KG1 (cell line): ENCODE results near the gene HAPLN3.

Experiments
- DNase-seq: peaks from one replicate; lab custom pipeline; 2025; lab: John Stamatoyannopoulos, UW

HAPLN3 gene

DNA sequence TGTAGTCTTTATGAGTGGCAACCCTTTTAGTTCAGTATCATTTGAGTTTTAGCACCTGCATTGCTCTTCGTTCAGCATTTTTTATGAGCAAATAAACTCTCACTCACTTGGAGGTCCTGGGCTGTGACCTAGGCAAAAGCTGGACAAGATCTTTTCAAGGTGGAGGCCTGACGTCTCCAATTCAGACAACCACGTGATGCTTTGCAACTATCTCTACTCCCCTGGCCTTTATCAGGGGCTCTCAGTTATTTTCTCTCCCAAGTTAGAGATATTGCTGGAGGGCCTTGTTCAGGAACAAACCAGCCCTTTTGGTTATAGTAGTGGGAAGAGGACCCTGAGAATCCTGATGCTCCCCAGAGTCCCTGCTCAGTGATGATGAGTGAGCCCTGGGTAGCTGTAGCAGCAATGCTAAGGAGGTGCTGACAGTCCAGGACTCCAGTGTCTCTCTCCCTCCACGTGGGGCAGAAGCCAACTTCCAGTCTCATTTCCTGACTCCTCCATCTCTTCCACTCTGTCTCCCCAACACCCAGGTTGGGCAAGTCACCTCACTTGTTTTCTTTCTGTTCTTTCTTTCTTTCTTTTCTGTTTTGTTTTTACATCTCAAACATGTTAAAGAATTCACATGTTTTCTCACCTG, 30.4 kb downstream of the HAPLN3 start:
- no peak for DNase-seq

DNA sequence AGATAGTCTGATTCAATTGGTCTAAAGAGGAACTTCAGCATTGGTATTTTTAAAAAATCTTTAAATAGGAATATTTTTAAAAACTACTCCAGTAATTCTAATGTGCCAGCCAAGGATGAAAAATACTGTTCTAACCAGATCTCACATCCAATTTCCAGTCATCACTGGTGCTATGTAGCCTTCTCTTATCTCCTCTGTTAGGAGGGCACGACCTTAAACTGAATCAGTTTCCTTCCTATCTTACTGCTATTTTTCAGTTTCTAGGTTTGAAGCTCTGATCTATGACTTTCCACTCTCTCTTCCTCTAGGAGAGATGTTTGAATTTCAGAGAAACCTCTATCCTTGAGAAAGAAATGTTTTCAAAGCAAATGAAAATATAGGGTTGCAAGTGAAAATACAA, 31.9 kb downstream of the HAPLN3 start:
- no peak for DNase-seq

DNA sequence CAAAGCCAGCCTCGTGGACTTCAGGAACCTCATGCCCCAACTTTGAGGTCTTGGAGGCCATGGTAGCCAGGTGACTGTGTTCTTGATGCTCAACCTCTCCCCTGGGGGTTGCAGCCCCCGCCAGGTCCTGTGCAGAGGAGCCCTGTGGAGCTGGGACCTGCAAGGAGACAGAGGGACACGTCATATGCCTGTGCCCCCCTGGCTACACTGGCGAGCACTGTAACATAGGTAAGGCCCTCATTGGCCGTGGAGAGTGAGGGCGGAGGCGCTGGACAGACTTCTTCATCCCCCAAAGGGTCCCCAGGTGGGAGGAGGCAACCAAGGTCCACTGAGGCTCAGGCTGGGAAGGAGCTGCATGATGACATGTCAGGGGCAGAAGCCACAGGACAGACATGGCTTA, 35.1 kb downstream of the HAPLN3 start:
- no peak for DNase-seq

DNA sequence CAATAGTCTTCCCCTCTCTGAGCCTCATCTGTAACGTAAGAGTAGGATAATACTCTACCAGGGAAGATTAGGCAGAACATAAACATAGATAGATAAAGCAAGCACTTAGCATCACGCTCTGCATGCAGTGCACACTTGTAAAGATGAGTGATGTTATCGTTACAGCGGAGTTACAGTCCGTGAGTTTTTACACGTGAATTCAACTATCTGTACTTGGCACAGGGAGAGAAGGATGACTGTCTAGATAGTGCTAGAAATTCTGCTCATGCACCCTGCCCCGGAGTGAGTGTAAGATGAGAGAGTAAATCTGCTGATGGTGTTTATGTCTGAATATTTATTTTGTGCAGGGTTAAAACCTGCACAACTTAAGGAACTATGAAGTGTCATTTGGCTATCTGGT, 35.8 kb downstream of the HAPLN3 start:
- no peak for DNase-seq

DNA sequence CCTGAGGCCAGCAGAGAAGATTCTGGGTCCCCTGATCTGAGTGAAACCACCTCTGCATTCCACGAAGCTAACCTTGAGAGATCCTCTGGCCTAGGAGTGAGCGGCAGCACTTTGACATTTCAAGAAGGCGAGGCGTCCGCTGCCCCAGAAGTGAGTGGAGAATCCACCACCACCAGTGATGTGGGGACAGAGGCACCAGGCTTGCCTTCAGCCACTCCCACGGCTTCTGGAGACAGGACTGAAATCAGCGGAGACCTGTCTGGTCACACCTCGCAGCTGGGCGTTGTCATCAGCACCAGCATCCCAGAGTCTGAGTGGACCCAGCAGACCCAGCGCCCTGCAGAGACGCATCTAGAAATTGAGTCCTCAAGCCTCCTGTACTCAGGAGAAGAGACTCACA, 36.4 kb downstream of the HAPLN3 start:
- no peak for DNase-seq

DNA sequence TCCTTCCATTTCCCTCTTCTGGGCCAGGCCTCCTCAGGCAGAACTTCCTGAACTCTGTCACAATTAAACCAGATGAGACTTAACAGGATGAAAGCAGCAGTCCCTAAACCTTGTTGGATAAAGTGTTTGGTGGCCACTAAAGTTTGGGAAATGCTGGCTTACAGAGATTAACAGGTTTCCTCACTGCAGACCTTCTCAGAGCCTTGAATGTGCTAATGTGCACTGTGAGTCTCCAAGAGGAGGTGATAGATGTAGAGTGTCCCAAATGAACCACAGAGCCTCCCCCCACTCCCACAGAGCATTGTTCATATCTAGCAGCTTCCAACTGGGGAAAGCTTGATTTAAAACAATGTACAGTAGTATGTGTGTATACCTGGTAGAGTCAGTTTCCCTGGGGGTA, 42.9 kb downstream of the HAPLN3 start:
- DNase-seq = no peak

DNA sequence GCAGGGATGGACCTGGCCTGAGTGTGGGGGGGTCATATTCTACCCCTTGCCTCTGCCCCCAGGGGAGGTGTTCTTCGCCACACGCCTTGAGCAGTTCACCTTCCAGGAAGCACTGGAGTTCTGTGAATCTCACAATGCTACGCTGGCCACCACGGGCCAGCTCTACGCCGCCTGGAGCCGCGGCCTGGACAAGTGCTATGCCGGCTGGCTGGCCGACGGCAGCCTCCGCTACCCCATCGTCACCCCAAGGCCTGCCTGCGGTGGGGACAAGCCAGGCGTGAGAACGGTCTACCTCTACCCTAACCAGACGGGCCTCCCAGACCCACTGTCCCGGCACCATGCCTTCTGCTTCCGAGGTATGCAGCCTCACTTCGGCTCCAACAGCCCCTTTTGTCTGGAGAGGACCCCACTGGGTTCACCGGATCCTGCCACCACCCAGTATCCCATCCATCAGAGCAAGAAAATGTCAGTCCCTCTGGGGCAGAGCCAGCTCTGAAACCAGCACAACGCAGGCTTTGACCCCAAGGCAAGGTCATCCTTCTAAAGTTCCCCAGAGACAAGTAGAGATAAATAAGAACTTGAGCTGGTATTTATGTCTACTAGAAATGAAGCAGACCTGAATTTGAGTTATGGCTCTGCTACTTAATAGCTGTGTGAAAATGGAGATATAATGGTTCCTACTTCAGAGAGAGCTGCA, 45.8 kb downstream of the HAPLN3 start:
- no peak for DNase-seq

DNA sequence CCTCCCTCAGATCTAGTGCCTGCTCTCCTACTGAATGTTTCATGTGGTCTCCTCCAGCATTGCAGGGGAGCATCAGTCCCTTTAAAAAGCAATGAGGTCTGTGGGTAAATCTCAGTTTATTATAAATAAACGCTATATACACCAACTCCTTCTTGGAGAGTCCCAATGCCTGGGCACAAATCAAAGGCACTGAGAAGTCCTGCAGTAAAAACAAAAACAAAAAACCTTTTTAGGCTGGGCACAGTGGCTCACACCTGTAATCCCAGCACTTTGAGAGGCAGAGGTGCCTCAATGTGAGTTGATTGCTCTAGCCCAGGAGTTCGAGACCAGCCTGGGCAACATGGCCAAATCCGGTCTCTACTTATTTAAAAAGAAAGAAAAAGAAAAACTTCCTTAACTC, 47.1 kb downstream of the HAPLN3 start:
- DNase-seq = no peak

DNA sequence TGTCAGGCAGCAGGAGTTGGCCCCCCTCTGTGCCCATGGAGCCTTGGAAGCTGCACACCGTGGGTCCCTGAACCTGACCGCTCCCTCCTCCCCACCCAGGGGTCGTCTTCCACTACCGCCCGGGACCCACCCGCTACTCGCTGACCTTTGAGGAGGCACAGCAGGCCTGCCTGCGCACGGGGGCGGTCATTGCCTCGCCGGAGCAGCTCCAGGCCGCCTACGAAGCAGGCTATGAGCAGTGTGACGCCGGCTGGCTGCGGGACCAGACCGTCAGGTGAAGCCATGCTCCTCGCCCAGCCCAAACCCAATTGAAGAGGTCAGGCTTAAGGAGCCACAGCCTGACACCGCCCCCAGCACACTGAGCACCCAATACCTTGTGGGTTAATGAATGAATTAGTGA, 48.2 kb downstream of the HAPLN3 start:
- DNase-seq = no peak

DNA sequence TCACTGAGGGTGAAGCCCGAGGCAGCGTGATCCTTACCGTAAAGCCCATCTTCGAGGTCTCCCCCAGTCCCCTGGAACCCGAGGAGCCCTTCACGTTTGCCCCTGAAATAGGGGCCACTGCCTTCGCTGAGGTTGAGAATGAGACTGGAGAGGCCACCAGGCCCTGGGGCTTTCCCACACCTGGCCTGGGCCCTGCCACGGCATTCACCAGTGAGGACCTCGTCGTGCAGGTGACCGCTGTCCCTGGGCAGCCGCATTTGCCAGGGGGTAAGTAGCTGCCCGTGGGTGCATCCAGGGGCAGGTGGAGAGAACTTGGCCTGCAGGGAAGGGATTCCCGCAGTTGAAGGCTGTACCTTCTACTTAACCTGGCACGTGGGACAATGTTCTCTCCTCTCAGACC, 49.7 kb downstream of the HAPLN3 start:
- DNase-seq = no peak

DNA sequence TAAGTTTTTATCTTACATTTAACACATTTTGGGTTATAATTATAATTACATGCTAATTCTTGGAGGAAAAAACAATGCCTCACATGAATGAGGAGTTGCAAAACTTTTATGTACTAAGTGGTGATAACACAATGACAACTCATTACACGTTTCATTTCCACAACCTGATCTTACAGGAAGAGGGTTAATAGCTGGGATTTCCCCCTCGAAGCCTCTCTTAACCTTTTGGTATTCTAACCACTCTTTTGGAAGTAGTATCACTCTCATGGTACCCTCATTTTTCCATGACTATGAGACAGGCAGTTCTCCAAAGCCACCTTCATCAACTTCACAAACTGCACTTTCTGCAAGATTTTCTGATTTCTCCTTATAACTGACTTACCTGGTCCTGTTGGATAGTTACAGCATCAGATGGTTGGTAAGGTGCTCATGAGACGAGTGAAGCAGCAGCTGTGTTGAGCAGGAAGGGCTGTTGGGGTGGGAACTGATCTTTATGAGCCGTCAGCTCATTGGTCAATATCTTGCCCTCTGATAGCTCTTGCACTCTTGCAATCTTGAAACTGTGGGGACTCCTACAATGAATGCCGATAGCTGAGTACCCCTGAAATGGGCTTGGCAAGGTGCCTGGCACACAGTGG, 50.5 kb downstream of the HAPLN3 start:
- no peak for DNase-seq

DNA sequence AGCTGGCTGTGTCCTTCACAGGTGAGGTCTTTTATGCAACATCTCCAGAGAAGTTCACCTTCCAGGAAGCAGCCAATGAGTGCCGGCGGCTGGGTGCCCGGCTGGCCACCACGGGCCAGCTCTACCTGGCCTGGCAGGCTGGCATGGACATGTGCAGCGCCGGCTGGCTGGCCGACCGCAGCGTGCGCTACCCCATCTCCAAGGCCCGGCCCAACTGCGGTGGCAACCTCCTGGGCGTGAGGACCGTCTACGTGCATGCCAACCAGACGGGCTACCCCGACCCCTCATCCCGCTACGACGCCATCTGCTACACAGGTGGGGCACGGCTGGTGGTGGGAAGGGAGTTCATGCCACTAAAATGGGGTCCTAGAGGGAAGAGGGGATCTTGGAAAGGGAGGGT, 52.0 kb downstream of the HAPLN3 start:
- no peak for DNase-seq

DNA sequence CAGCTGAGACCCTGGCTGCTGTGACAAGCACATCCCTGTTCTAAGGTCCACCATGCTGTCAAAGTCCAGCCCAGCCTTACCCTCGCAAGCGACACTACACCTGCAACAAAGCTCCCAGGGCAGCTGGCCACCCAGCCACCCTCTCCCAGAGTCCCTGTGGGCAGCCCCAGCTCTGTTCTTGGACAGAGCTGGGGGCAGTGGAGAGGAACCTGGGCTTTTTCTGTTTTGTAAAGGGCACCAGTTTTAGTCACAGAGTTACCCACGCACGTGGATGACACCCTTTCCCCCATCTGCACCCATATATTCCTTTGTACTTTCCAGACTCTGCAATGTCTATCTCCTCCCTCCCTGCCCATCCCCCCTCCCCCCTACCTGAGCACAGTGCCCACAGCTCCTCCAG, 53.2 kb downstream of the HAPLN3 start:
- no peak for DNase-seq

DNA sequence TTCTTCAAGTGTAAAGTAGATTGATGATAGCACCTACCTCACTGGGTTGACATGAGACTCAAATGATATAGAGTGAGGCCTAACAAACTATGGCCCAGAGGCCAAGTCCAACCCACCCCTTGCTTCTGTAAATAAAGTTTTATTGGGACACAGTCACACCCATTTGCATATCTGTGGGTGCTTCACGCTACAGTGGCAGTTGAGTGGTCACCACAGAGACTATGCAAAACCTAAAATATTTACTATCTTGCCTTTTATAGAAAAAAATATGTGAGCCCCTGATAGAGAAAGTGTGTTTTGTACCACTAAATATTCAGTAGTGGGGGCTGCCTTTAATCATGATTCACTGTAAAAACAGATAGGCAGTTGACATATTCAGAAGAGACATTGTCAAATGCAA, 54.1 kb downstream of the HAPLN3 start:
- DNase-seq = no peak

DNA sequence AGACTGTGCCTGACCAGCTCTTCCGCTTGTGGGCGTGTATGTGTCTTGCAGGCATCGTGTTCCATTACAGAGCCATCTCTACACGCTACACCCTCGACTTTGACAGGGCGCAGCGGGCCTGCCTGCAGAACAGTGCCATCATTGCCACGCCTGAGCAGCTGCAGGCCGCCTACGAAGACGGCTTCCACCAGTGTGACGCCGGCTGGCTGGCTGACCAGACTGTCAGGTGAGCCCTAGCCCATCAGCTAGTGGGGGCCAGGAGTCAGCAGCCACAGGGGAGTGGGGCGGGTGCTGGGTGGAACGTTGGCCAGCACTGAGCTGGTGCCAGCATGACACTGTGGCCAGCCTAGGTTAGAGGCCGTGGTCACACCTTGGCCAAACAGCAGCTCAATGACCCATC, 55.4 kb downstream of the HAPLN3 start:
- no peak for DNase-seq

DNA sequence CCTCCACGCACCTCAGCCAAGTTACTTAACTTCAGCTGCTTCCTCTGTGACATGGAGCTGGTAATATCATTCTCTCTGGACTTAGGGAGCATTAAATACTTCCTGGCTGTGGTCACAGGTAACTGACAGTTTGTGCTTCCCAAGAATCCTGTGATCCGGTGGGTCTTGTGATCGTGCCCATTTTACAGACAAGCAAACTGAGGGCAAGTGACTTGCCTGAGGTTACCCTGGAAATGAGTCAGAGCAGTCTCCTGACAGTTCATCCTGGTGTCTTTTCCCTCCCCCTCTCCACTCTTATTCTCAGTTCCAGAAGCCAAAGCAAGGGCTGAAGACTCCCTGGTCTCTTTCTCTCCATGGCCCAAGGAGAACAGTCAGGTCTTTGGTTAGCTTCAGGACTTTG, 56.2 kb downstream of the HAPLN3 start:
- no peak for DNase-seq

DNA sequence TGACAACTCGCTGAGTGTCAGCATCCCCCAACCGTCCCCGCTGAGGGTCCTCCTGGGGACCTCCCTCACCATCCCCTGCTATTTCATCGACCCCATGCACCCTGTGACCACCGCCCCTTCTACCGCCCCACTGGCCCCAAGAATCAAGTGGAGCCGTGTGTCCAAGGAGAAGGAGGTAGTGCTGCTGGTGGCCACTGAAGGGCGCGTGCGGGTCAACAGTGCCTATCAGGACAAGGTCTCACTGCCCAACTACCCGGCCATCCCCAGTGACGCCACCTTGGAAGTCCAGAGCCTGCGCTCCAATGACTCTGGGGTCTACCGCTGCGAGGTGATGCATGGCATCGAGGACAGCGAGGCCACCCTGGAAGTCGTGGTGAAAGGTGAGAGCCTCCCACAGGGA, 56.7 kb downstream of the HAPLN3 start:
- no peak for DNase-seq

DNA sequence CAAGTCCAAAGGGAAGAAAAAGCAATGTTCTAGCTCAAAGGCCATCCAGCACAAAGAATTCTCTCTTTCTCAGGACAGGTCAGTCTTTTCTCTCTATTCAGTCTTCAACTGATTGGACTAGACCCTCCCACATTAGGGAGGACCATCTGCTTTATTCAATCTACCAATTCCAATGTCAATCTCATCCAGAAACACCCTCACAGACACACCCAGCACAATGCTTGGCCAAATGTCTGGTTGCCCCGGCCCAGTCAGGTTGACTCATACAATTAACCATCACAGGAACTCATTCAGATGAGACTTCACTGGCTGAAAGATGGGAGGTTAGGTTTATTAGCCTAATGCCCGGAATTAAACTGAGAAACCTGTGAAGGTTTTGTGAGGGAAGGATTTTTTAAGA, 59.7 kb downstream of the HAPLN3 start:
- no peak for DNase-seq

DNA sequence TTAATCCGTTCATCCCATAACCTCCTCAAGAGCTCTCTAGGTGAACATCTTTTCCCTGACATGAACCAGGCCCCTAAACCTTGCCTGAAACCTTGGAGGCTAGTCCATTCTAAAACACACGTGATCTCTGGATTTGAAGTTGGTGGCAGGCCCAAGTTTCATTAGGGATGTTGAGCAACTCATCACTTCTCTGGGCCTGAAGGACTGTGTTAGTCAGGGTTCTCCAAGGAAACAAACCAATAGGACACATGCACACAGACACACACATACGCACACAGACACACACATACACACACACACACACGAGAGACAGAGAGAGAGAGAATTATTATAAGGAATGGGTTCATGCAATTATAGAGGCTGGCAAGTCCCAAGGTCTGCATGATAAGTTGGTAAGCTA, 60.2 kb downstream of the HAPLN3 start:
- DNase-seq = no peak

DNA sequence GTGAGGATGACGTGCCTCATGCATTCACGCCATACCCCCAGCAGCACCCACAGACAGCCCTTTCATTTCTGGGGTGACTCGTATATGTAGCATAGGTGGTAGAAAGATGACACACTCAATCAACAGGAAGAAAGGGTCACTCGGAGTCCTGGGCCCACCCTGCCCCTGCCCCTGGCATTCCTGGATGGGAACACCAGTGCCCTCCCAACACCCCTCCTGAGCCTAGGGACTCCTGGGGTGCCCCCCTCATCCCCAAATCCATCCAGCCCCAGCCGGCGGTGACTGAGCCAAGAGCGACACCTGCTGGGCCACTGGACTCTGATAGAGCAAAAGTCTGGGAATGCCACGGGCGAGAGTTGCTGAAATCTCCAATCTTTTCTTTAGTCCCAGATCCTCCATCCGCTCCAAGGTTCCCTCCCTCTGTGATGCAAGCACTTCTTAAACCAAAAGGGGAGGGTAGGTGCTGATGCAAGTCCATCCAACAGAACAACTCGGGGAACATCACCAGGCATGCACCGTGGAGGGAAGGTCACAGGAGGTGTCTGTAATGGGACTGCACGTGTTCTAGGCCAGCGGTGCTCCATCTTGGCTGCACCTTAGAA, 61.0 kb downstream of the HAPLN3 start:
- no peak for DNase-seq

DNA sequence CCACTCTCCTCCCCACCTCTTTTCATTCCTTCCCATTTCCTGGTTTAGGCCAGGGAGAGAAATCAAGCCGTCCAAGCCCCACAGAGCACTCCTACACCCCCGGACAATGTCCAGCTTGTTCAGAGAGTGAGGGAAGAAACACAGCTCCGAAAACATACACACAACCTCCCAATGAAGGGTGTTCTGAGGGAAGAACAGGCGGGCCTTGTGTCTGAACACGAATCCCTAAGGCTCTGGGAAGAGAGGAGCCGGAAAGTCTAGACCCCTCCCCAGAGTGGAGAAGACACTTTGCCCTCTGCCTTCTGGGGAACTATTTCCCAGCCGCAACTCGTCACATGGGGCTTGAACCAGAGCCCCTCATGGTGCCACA, 61.6 kb downstream of the HAPLN3 start:
- DNase-seq = no peak

DNA sequence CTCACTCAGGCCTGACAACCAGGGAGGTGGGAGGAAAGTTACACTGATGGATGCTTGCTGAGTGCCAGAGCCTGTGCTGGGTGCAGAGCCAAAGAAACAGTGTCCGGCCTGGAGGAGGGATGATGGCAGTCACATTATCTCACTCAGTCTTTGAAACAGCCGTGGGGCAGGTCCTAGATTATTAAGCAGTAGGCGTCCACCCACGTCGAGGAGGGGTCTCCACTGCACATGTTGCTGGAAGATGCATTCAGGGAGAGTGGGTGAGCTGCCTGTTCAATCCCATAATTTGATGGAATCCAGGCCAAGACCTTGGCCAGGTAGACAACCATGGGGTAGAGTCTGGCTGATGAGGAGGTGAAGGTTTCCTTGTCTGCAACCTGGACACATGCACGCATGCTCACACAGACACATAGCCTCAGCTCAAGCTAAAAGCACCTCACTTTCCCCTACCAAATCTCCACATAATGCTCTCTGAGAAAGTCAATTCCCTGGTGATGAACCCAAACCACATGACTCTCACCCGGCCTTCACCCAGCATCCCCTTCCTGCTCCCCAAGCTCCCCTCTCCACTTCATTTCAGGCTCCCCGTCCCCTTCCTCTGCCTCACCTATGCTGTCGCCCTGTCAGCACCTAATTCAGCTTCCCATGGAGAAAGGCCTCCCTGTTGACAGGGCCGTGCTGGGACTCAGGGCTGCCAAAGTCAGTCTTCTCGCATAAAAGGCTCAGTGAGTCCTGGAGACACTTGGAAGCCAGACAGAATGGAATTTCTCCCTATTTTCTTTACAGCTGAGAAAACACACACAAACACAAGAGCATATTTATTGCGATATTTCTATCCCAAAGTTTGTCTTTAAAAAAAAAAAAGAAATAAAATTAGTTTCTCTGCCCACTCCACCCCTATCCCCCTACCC, 62.3 kb downstream of the HAPLN3 start:
- no peak for DNase-seq
